ENCODE results near the gene RNU11.
"Not testable (repeated sequence)": the region's sequence is repeated elsewhere in the genome, so short reads cannot be mapped to it uniquely, and the experiment has no call there.

GRCh38 chr1:28655448-28656311 lies 7.3 kb downstream of the RNU11 start:
- TF ChIP-seq CTCF (IDR thresholded peaks at IDR 0.05; ENCODE audit: poor library complexity); EZH2 (IDR thresholded peaks at IDR 0.05; ENCODE audit: borderline replicate concordance); EZH2phosphoT487 (IDR thresholded peaks at IDR 0.05; ENCODE audit: low read depth, severe bottlenecking, unreplicated experiment): not testable (repeated sequence)
